ENCODE data around the gene GLYATL3. TPM values are rescaled to one million over a fixed set of nuclear protein-coding genes. Genes with fewer than 3 reads are reported as not detected.

GLYATL3 gene
- total RNA-seq, 2 donors from 2014 or later: not detected

- TF ChIP-seq, protein P1, sequence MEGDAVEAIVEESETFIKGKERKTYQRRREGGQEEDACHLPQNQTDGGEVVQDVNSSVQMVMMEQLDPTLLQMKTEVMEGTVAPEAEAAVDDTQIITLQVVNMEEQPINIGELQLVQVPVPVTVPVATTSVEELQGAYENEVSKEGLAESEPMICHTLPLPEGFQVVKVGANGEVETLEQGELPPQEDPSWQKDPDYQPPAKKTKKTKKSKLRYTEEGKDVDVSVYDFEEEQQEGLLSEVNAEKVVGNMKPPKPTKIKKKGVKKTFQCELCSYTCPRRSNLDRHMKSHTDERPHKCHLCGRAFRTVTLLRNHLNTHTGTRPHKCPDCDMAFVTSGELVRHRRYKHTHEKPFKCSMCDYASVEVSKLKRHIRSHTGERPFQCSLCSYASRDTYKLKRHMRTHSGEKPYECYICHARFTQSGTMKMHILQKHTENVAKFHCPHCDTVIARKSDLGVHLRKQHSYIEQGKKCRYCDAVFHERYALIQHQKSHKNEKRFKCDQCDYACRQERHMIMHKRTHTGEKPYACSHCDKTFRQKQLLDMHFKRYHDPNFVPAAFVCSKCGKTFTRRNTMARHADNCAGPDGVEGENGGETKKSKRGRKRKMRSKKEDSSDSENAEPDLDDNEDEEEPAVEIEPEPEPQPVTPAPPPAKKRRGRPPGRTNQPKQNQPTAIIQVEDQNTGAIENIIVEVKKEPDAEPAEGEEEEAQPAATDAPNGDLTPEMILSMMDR (IDR thresholded peaks at IDR 0.05): no peak
- DNase-seq (ENCODE audit: low spot score) (no peak), ATAC-seq (ENCODE audit: insufficient number of reproducible peaks, low FRiP score, low read depth) (no peak)
- H3K36me3 ChIP-seq: no peaks in the 10 kb centered on the region
- H3K4me1 ChIP-seq (ENCODE audit: control insufficient read depth in 1 of 2, low read depth in 2 of 2): no peaks in the 10 kb centered on the region
- no peaks in the 10 kb centered on the region for H3K27me3 ChIP-seq (replicated peaks; ENCODE audit: insufficient read depth)
- no peaks in the 10 kb centered on the region for H3K9me3 ChIP-seq
- H3K27ac ChIP-seq: no peak overlapping the region
- no peak overlapping the region for H3K4me3 ChIP-seq
Measured at GRCh38 chr6:49530141-49530776, 30.5 kb downstream of the GLYATL3 start.

DNA sequence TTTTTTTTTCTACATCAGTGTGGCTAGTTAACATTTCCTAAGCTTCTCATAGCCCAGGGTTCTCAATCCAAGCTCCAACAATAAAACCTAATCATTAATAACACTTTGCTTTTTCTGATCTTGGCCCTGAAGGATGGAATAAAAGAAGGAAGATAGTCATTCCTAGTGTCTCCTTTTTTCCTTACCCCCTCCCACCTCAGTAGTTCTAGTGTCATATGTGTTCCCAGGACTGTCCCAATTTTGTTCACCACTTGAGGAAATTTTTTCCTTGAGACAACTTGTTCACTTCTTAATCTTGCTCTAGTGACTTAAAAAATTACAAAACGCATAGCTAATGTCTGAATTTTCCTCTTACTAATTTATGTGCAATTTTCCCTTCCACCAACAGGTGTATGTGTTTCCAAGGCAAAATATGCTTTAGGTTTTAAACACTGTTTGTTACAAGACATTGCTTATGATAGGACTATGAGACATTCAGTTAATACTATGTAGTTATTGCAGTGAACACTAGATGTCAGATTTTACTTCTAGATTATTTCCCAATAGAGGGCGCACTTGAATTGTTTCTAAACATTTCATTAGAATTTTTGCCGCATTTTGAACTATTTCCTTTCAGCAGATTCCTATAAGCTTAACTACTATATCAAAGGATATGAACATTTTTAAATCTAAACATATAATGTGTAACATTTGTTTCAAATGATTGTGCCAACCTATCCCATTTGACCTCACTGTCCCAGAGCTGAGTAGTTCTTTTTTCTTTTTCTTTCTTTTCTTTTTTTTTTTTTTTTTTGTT is 32.2 kb downstream of the GLYATL3 start:
- H3K4me1 ChIP-seq (ENCODE audit: control insufficient read depth in 1 of 2, low read depth in 2 of 2): no peaks in the 10 kb centered on the region
- TF ChIP-seq, protein P1 (IDR thresholded peaks at IDR 0.05): peak; percentile 41
- H3K4me3 ChIP-seq: no peak overlapping the region
- no peak overlapping the region for H3K27ac ChIP-seq
- ATAC-seq (ENCODE audit: insufficient number of reproducible peaks, low FRiP score, low read depth): no peak
- DNase-seq (ENCODE audit: low spot score): no peak
- H3K36me3 ChIP-seq: no peaks in the 10 kb centered on the region
- no peaks in the 10 kb centered on the region for H3K9me3 ChIP-seq
- no peaks in the 10 kb centered on the region for H3K27me3 ChIP-seq (replicated peaks; ENCODE audit: insufficient read depth)

GRCh38 chr6:49535795-49536194 is 36.1 kb downstream of the GLYATL3 start:
- no peaks in the 10 kb centered on the region for H3K36me3 ChIP-seq
- H3K4me3 ChIP-seq: no peak overlapping the region
- no peak overlapping the region for H3K27ac ChIP-seq
- no peaks in the 10 kb centered on the region for H3K27me3 ChIP-seq (replicated peaks; ENCODE audit: insufficient read depth)
- no peak for ATAC-seq (ENCODE audit: insufficient number of reproducible peaks, low FRiP score, low read depth)
- no peaks in the 10 kb centered on the region for H3K9me3 ChIP-seq
- TF ChIP-seq, protein P1 (IDR thresholded peaks at IDR 0.05): no peak
- no peaks in the 10 kb centered on the region for H3K4me1 ChIP-seq (ENCODE audit: control insufficient read depth in 1 of 2, low read depth in 2 of 2)
- DNase-seq (ENCODE audit: low spot score): no peak

- no peaks in the 10 kb centered on the region for H3K27me3 ChIP-seq (replicated peaks; ENCODE audit: insufficient read depth)
- TF ChIP-seq, protein P1 (IDR thresholded peaks at IDR 0.05): no peak
- ATAC-seq (ENCODE audit: insufficient number of reproducible peaks, low FRiP score, low read depth): no peak
- H3K27ac ChIP-seq: no peak overlapping the region
- H3K9me3 ChIP-seq: no peaks in the 10 kb centered on the region
- no peaks in the 10 kb centered on the region for H3K4me1 ChIP-seq (ENCODE audit: control insufficient read depth in 1 of 2, low read depth in 2 of 2)
- no peak for DNase-seq (ENCODE audit: low spot score)
- no peak overlapping the region for H3K4me3 ChIP-seq
- no peaks in the 10 kb centered on the region for H3K36me3 ChIP-seq
Measured at GRCh38 chr6:49539102-49539501, 39.4 kb downstream of the GLYATL3 start.

GRCh38 chr6:49540614-49541013 is 40.9 kb downstream of the GLYATL3 start:
- TF ChIP-seq, protein P1 (IDR thresholded peaks at IDR 0.05): no peak
- ATAC-seq (ENCODE audit: insufficient number of reproducible peaks, low FRiP score, low read depth): no peak

More at GRCh38 chr6:49540614-49541013, 40.9 kb downstream of the GLYATL3 start:
- Histone ChIP-seq H3K9me3 (no peaks in the 10 kb centered on the region), H3K27me3 (replicated peaks; ENCODE audit: insufficient read depth) (no peaks in the 10 kb centered on the region), H3K27ac (no peak overlapping the region), H3K4me3 (no peak overlapping the region), H3K36me3 (no peaks in the 10 kb centered on the region), H3K4me1 (ENCODE audit: control insufficient read depth in 1 of 2, low read depth in 2 of 2) (no peaks in the 10 kb centered on the region)
- no peak for DNase-seq (ENCODE audit: low spot score)

All from thoracic aorta (tissue), 2 donors.